DOHH2 (cell line): ENCODE measurements around the gene EHMT2.

Experiments
- CTCF ChIP-seq: fragments of 200-600 bp; sonication (generic); IDR thresholded peaks from one replicate; pipeline ENCODE4 v1.5.1; 2014; ENCODE audit warnings: antibody characterized with exemption, mild to moderate bottlenecking, low read depth, low read length; ENCODE audit not compliant: poor library complexity, severe bottlenecking
- EZH2phosphoT487 ChIP-seq: fragments of 200-600 bp; sonication (generic); IDR thresholded peaks from 2 replicates; pipeline ENCODE4 v1.6.1; 2017; ENCODE audit warnings: borderline replicate concordance, mild to moderate bottlenecking, antibody characterized with exemption, low read length, moderate library complexity, mixed read lengths

- TF ChIP-seq CTCF (no peak), EZH2phosphoT487 (no peak)
Measured at GRCh38 chr6:31933537-31933936, 36.0 kb upstream of the EHMT2 start.
